Metanephros (tissue), 1 donor: ENCODE results near the gene USP3. TPM values are rescaled to one million over a fixed set of nuclear protein-coding genes. Genes with fewer than 3 reads are reported as not detected.

ENCODE experiments used
- total RNA-seq: library from RNA; depleted of rRNA; stranded (reverse); fragments of >200 nt; gene quantifications from one replicate; pipeline ENCODE4 v1.2.3, GENCODE V29; 2014

Gene USP3, protein sequence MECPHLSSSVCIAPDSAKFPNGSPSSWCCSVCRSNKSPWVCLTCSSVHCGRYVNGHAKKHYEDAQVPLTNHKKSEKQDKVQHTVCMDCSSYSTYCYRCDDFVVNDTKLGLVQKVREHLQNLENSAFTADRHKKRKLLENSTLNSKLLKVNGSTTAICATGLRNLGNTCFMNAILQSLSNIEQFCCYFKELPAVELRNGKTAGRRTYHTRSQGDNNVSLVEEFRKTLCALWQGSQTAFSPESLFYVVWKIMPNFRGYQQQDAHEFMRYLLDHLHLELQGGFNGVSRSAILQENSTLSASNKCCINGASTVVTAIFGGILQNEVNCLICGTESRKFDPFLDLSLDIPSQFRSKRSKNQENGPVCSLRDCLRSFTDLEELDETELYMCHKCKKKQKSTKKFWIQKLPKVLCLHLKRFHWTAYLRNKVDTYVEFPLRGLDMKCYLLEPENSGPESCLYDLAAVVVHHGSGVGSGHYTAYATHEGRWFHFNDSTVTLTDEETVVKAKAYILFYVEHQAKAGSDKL
- total RNA-seq, result 83.1 TPM

GRCh38 chr15:63504247-63504978 lies at the start of gene USP3:
USP3 (plus strand) TSS chr15:63504593; CDS start chr15:63504740, 147 bp downstream.

DNA sequence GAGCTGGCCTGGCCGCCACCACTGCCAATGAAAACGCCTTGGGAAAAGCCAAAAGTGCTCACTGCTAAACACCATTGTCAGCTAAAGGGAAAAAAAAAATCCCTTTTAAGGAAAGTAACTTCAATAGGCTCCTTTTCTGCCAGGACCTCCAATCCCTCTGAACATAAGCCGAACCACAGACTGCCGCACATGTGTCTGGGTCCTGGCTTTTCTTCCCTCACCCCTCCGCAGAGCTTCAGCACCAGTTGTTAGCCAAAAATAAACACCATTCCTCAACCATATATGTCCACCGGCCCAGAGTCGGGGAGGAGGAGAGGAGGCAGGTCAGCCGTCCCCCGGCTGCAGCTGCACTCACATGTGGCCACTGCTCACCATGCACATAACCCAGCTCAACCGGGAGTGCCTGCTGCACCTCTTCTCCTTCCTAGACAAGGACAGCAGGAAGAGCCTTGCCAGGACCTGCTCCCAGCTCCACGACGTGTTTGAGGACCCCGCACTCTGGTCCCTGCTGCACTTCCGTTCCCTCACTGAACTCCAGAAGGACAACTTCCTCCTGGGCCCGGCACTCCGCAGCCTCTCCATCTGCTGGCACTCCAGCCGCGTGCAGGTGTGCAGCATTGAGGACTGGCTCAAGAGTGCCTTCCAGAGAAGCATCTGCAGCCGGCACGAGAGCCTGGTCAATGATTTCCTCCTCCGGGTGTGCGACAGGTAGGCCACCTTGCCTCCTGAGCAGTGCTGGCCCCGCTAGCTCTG lies 92.8 kb downstream of the USP3 start, which contains the start of gene FBXL22:
Gene FBXL22, plus strand, starts transcription at position 350 of the 753 bp plus-strand sequence. Its CDS starts 6 bp downstream, at position 356.

Other genes with a start within 250 kb of the USP3 start
- 18.2 TPM for gene APH1B, start 227.0 kb upstream of the USP3 start, total RNA-seq
- 178 TPM for gene CA12, start 122.7 kb upstream of the USP3 start, total RNA-seq
- 9.2 TPM for gene FBXL22, start 92.8 kb downstream of the USP3 start, total RNA-seq